Measurements from ENCODE around the gene ZNHIT2.

Gene ZNHIT2

DNA sequence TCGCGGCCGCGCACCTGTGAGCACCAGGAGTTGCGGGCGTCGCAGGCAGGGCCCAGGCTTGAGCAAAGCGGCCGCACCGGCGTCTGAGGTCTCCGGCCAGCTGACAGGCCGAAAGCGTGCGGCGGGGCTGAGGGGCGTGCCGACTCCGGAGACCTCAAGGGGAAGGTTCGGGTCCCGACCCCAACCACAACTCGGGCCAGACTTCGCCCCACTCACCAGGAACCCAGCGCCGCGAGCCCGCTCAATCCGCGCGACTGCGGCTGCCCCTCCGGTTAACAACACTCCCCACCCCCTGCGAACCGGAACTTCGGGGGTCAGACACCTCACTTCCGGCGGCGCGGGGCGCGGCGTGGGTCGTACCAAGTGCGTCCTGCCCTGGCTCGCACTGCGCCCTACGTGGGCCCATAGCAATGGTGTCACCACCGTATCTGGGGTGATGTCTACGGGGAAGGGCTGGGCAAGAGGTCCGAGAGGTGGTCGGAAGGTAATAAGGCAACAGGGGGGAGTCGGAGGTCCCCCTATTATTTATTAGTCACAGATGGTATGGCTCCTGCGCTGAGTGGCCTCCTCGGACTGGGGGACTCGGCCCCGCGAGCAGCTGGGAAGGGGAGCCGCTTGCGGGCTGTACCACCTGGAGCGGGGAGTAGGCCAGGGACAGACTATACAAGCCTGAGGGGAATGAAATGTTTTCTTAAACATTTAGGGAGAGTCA lies 16.9 kb upstream of the ZNHIT2 start, which contains the start of gene SYVN1:
Gene SYVN1, minus strand, starts transcription at position 280 of the 712 bp plus-strand sequence. CDS start 918 bp downstream, outside the sequence.
- peak; percentile 84 for DNase-seq (ENCODE audit: low read depth, low spot score)

DNA sequence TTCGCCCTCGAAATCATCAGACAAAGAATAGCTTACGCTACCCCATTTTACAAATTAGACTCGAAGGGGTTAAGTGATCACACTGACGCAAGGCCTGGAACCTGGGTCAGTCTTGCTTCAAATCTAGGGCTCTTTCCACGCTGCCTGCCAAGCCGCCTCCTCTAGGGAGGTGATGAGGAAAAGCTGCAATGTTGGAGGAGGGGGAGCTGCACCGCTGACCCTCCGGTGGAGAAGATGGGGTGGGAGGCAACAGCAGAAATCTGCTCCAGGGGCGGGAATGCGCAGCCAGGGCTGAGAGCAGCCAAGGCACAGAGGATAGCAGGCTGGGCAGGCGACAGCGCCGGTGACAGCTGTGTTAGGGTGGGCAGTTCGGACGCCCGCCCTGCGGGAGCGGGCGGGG lies 16.2 kb upstream of the ZNHIT2 start:
- no peak for DNase-seq (ENCODE audit: low read depth, low spot score)

DNA sequence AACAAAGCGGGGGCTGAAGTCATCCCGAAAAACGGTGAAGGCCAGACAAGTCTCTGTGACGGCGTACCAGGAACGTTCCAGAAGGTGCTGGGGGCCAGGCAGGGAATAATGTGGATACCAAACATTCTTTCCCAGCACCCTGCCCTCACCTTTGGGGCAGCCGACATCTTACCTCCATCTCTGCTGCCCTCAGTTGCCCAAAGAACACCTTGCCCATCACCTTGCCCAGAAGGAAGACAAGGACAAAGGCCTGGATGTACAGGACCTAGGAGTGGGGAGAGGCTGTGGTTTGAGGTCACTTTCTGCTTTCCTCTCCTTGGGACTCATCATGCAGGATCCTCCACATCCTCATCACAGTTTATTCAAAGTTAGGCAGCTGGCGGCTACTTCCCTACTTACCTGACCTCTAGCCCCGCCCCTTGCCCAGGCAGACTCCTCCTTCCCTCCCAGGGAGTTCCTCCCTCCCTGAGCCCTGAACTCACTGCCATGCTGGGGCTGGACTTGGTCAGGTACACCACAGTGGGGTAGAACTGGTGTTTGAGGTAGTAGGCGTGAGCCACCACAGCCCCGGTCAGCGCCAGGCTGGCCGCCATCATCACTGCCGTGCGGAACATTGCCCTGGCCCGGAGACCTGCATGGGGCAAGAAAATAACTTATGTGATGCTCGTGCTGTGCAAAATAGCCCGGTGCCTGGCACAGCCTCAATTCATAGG lies 15.6 kb upstream of the ZNHIT2 start:
- DNase-seq (ENCODE audit: low read depth, low spot score): no peak

DNA sequence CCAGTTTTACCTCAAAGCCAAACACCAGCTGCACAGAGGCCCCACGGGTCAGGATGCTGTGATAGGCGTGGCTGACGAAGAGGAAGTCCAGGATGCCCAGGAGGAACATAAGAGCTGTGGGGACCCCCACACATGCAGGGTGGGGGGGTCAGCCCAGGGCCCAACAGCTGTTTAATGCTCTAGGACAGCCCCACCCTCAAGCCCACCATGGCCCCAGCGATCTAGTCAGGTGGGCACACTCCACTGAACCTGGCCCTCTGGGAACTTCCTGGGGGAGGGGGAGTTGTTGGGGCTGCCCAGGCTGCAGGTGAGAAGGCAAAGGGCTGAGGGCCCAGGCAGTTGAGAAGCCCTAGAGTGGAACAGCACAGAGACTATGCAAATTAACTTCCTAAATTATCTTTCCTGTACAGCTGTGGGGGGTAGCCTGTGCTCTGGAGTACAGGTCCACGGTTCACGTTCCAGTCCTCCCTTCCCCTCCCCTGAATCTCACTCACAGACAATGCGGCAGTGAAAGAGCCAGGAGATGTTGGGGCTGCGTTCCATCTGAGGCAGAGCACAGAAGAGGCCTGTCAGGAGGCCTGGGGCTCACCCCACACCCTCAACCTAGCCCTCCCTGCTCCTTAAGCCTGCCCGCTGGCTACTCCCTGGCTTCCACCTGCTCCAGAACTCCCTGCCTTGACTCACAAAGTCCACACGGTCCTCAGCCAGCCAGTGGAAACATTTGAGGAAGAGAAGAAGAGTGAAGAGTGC lies 14.9 kb upstream of the ZNHIT2 start:
- DNase-seq (ENCODE audit: low read depth, low spot score): no peak

DNA sequence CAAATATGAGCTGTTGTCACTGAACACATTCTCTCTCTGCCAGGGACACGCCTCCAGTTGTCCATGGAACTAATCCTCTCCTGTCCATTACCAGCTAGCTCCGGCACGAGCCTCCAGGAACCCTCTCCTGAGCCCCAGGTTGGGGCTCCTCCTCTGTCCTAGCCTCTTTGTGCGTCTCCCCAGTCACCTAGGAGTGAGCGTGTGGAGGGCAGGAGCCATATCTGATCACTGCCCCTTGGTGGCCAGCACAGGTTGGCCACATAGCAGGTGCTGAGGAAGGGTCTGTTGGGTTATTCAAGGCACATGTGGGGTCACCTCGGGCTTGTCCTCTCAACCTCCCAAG lies 14.4 kb upstream of the ZNHIT2 start:
- DNase-seq (ENCODE audit: low read depth, low spot score): no peak

DNA sequence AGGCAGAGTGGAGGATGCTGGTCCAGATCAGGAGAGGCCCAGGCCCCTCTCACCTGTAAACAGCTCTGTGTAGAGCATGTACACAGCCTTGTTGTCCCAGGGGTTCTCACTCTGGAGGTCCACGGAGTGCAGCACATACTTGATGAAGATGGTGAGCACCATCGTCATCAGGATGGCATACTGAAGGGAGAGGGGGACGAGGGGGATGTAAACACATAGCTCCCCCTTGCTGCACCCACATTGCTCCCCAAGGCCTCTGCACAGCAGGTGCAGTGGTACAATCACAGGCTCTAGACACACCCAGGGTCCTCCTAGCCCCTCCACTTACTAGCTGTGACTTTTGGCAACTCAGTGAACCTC lies 13.9 kb upstream of the ZNHIT2 start:
- no peak for DNase-seq (ENCODE audit: low read depth, low spot score)

DNA sequence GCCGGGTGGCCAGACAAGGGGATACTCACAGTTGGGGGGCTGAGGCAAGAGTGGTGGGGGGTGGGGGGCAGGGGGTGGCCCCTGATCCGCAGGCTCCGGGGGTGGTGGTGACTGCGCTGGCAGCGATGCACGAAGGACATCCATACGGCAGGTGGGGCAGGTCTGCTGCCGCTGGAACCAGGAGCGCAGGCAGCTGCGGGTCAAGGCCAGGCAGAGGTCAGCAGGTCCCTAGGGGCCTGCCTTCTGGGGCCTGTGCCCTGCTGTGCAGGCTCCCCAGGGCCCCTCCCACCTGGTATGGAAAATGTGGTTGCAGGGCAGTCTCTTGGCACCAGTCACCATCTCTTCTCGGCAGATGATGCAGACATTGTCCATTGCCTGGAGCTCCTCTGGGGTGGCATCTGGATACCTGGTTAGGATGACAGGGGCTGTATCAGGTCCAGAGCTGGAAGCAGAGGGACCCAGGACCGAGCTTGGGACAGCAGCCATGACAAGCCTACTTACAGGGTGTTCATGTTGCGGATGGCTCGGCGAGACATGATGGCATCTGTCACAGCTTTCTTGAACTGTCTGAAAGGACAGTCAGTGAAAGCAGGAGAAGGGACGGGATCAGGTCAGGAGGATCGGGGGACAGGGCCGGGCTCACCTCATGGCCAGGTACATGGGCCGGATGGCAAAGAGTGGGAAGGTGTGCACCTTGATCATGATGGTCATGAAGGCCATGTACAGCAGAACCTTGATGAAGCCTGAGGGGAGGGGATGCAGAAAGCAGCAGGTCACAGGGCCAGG lies 13.3 kb upstream of the ZNHIT2 start:
- no peak for DNase-seq (ENCODE audit: low read depth, low spot score)

DNA sequence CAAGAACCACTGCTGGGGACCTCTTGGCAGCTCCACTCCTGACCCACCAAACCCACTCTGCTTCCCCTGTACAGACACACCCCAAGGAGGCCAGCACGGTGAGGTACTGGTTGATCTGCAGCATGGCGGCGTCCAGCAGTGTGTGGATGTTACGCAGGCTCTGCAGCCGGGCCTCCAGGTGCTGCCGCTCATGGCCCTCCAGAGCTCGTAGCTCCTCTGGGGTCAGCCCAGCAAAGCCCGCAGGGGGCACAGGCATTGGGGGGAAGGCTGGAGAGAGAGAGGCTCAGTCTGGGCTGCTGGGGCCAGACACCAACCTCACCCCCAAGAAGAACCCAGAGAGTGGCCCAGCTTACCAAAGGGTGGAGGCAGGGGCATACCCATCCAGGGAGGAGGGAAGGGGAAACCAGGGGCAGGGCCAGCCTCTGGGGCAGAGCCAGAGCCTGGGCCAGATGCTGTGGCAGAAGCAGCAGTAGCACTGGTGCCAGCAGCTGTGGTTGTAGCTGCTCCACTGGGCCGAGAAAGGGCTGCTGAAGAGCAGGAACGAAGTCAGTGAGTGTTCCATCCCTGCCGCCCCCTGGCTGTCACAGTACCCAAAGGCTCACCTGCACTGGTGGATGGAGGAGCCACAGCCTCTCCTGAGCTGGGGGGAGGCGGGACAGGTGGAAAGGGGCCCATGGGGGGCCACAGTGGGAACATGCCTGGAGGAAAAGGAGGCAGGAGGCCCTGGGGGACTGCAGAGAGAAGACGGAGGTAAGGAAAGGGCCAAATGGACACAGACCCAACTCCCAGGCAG lies 12.3 kb upstream of the ZNHIT2 start:
- no peak for DNase-seq (ENCODE audit: low read depth, low spot score)

DNA sequence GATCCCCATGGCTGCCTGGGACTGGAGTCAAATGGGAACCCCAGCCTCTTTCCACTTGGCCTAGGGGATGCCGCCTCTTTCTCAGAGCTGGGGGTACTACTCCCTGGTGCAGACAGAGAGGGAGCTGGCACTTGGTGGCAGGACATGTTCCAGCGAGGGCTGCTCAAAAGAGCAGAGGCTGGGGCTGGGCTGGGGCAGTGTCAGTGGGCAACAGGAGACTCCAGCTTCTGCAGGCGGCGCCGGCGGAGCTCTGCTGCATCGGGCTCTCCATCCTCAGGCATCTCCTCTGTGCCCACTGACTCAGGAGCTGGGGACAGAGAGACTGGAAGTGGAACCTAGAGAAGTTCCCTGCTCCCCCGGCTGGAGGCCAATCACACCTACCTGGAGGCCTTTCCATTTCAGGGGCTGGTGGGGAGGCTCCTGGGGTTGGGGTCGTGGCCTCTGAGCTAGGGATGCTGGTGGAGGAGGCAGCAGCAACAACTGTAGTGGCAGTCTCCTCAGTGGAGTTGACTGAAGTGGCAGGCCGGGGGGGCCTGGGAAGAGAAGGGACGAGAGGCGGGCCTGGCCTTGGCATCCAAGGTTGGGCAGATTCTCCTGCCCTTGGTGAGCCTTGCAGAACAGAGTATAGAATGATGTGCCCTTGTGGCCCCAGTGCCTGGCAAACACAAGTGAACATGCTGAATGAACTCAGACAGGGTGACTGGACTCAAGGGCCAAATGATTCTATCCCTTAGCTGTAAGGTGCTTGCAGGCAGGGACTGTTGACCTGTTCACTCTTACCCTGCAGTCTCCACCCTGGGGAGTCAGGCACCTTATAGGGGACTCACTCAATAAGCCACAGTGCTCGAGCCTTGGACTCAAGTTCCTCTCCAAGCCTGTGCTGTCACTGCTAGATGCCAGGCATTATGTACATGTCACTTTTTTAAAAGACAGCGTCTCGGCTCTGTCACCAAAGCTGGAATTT lies 11.0 kb upstream of the ZNHIT2 start:
- DNase-seq (ENCODE audit: low read depth, low spot score): no peak

DNA sequence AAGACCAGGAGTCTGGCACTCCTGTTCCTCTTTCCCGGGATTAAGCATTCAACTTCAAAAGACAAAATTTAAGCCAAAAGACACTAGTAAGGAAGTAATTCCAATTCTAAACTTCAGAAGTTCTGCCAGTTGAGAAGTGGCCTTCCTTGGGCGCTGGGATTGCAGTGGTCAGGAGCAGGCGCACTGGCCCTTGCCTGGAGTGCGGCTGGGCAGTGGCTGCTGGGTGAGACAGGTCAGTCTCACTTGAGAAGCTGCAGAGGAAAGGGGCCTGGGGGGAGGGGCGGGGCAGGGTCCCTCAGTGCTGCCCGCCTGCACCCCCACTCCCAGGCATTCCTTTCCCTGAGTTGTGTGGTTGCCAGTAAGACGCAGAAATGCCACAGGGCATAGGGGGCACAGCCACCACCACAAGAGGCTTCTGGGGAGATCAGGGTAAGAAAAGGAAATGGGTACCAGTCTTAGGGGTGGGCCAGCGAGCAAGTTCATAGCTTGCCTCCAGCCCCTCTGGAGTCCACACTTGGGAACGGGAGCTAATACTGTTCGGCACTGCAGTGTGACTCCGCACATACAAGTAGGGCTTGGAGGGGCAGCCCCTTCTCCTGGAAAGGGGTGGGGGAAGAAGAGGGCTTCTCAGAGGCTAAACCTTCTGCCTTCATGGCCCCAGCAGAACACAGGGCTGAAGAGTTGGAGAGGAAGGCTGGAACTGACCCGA lies 10.1 kb upstream of the ZNHIT2 start:
- DNase-seq (ENCODE audit: low read depth, low spot score): no peak

DNA sequence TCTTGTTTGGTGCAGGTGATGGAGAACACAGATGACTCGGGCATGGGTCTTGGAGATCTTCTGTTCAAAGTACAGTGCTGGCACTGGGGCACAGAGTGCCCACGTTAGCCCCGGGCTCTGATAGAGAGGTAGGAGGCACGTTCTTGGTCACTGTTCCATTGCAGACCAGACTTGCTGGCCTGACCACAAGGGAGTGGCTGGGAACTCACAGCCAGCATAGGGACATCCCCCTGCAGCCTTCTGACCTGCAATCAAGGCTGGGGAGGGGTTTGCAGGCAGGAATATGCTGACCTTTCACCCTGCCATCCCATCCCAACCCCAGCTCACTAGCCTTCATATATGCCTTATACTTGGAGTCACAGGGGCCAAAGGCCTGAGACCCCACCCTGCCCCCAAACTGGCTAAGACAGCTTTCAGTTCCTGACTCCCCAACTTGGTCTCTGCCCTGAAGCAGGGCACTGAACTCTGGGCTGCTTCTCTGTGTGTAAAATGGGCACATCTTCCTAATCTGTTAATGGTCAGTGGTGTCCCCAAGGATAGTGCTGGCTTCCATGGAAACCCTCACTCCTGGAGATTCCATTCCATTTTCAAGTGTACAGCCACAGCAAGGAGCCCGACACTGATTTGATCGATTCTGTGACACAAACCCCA lies 9.2 kb upstream of the ZNHIT2 start:
- no peak for DNase-seq (ENCODE audit: low read depth, low spot score)

DNA sequence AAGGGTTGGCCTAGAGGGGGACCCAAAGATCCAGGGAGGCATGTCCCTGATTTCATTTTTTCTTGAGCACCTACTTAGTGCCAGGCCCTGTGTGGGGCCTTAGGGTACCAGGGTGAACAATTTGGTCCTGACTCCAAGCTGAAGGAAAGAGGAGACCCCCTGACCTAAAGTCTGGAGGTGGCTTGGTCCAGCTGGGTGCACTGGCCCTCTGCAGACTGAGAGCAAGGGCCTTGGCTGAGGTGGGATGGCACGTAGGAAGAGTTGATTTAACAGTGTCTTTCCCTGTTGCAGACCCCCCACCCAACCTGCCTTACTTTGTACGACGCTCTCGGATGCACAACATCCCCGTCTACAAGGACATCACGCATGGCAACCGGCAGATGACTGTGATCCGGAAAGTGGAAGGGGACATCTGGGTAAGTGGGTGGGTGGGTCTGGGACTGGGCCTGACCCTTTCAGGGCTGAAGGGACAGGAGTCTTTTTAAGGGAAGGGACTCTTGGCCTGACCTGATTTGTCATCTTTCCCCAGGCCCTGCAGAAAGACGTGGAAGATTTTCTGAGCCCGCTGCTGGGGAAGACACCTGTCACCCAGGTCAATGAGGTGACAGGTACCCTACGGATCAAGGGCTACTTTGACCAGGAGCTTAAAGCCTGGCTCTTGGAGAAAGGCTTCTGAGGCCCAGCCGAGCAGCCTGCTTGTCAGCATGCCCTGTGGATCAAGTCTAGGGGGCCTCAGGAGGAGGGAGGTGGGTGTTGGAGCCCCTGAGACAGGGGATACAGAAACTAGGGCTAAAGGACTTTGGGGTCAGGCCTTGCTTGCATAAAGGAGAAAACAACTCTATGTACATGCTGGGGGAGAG lies 7.9 kb upstream of the ZNHIT2 start:
- no peak for DNase-seq (ENCODE audit: low read depth, low spot score)

DNA sequence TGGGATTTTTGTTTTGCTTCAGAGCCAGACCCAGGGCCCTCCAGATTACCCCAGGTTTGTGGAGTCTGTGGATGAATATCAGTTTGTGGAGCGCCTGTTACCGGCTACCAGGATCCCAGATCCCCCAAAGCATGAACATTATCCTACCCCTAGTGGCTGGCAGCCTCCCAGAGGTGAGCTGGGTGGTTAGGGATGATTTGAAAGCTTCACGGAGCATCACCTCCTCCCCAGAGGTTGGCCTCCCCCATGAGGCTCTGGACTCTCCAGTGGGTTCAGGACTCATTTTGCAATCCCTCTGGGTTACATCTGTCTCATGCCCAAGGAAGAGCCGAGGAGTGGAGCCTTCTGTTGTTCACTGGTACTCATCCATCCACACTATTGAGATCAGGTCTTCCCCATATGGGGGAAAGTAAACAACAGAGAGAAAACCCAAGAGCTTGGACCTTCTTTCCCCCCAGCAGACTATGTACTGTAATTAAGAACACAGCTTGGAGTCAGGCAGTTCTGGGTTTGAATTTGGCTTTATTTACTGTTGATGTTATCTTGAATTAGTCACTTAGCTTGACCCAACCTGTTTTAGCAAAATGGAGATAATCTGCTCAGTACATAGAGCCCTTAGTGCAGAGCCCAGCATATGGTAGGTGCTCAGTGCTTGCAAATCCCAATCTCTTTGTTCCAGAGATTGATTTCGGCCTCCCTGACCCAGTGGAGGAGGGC lies 7.1 kb upstream of the ZNHIT2 start:
- no peak for DNase-seq (ENCODE audit: low read depth, low spot score)

DNA sequence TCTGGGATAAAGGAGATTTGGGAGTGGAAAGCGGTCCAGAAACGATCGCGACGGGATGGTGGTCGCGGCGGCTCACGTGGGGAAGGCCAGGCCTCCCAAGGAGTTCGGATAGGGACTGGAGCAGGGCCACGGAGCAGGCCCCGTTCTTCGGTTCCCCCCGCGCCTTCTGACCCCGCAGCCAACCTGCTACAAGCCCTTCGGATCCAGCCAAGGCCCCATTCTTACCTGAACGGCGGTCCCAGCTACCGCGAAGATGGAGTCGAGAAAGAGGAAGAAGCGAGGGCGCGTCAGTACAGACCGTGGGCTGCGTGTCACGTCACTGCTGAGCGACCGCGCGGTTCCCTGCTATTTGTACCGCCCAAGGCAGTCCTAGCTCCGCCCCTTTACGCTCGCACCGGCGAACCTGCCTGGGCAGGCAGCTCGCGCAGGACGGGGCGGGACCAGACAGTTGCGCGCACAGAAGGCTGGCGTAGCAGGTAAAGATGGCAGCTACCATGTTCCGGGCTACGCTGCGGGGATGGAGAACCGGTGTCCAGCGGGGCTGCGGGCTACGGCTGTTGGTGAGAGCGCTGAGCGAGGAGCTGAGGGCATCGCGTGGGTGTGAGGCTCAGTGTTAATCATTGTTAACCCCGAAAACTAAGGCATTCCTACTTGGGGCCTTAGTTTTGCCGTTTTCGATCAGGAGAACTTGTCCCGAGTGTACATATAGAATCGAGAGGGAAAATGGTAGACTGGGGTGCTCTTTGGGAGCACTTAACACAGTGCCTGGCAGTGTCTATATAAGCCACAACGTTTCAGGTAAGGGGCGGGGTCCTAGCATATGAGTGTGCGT lies 4.6 kb upstream of the ZNHIT2 start, which contains the start of the genes FAU and MRPL49:
Gene FAU, minus strand, starts transcription at position 270 of the 832 bp plus-strand sequence. CDS start 321 bp downstream, outside the sequence.
Gene MRPL49, plus strand, starts transcription at position 457 of the 832 bp plus-strand sequence. Its CDS starts 26 bp downstream, at position 483.
- peak; percentile 99 for DNase-seq (ENCODE audit: low read depth, low spot score)

DNA sequence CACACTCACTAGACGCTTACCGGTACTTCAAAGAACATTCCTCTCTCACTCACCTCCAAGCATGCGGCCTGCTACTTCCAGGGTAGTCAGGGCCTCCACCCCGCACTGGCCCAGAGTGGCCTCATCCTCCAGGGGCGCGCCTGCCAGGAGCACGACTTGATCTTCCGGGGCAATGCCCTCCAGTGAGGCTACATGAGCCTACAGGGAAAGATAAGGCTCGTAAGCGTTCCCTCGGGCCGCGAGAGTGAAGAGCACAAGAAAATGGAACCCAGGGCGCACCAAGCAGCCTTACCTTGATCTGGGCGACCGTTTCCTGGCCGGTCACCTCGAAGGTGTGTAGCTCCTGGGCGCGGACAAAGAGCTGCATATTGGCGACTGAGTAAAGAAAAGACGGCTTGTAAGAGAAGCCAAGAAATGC lies 4.0 kb upstream of the ZNHIT2 start:
- DNase-seq (ENCODE audit: low read depth, low spot score): no peak

DNA sequence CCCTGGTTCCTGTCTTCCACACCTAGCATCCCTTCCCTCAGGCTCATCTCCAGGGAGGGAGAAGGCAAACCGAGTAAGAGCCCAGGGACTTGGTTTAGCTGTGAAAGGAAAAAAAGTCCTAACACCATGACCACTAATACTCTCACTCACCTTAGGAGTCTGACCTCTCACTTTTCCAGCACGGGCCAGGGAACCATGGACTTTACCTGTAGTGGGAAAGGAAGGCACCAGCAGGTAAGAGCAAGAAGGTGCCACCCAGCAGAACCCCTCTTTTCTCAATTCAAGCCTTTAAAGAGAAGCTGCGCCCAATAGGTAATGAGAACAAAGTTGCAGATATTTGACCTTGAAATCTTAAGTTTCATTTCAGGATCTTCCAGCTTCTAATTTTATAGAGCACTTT lies 3.3 kb upstream of the ZNHIT2 start:
- DNase-seq (ENCODE audit: low read depth, low spot score): no peak

Measured in activated naive CD8-positive, alpha-beta T cell treated with anti-CD3 and anti-CD28 coated beads, Interleukin-2, amount 50 U/mL, for 16 hours (primary cell).